Hematopoietic multipotent progenitor cell treated with erythropoietin and hydrocortisone succinate and interleukin-3 and kit ligand, for 8 days (in vitro differentiated cells): Measurements from ENCODE around the gene DNAJC25.

Experiments
- DNase-seq: peaks from one replicate; pipeline ENCODE4 v3.0.0-alpha.2; 2015

The DNAJC25 gene

DNA sequence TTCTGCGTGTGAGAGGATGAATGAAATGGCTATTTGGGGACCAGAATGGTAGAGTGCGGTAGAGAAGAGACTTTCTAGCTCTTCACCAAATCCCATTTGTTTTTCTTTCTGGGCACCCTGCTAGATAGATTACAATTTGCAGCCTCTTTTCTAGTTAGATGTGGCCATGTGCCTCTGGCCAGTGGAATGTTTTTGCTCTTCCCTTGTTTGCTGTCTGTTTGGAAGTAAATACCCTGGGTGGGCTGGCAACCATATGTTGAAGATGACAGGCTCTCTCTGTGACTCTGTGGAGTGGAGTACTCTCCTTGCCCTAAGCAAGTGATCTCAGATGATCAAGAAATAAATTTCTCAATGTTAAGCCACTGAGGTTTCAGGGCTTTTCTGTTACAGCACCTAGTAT, 43.2 kb downstream of the DNAJC25 start:
- DNase-seq: no peak

DNA sequence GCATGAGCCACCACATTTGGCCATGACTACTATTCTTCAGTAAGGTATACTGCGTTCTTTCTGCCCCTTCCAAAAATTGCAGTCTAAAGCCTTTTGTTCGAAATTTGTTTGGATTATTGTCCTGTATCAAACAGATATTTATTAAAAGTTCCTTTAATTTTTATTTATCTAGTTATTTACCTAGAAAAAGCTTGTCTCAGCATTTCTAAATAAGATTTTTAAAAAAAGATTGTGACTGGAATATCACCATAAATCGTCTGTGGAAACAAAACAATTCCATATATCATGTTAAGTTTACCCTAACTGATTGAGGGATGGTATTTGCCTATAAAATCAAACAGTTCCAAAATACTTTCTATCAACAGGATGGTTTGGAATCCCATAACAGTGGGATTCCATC, 45.0 kb downstream of the DNAJC25 start:
- no peak for DNase-seq

DNA sequence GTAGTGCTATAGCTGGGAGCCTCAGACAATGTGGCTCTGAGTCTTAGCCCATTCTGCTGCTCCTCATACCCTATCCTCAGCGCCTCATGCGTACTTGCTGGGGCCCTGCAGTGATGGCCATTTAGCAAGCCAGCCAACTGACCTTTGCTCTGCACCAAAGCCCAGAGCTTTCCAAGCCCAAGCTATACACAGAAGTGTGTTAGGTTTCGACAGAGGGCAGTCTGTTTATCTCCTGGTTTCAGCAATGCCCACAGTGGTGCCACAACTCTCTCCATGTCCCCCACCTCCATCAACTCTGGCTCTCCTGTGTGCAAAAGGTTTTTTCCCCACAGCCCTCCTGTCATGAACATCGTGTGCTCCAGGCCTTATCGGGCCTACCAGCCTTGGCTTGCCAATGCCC, 47.2 kb downstream of the DNAJC25 start:
- DNase-seq: no peak

DNA sequence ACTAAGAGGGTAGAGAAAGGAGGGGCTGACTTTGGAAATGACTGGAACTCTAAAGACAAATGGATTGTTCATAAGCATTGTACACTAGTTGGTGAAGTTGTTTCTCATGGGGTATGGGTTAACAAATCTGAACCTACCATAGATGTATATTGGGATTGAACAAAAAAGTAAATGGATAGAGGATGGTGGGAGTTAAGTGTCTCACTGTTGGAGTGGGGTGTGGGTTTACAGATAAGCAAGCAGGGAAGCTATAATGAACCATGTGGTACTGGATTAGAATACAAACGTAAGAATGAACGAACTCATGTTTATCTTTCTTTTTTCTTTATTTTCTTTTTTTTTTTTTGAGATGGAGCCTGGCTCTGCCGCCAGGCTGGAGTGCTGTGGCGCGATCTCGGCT, 48.1 kb downstream of the DNAJC25 start:
- DNase-seq: no peak

DNA sequence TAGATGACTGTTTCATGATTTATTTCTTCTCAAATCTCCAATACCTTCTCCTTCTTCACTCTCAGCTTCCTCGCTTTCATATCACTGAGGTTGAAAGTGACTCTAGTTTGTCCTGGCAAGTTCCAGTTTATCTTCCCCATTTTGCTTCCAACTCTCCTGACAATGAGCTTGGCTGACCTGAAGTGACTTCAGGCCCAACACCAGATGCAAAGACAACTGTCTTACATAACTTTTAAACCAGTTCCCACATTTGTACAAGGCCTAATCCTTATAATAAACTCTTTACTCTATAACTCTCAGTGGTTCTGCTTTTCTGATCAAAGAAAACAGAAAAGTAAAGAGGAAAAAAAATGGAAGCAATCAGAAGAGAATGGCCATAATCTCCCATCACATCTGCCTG, 52.3 kb downstream of the DNAJC25 start:
- no peak for DNase-seq

DNA sequence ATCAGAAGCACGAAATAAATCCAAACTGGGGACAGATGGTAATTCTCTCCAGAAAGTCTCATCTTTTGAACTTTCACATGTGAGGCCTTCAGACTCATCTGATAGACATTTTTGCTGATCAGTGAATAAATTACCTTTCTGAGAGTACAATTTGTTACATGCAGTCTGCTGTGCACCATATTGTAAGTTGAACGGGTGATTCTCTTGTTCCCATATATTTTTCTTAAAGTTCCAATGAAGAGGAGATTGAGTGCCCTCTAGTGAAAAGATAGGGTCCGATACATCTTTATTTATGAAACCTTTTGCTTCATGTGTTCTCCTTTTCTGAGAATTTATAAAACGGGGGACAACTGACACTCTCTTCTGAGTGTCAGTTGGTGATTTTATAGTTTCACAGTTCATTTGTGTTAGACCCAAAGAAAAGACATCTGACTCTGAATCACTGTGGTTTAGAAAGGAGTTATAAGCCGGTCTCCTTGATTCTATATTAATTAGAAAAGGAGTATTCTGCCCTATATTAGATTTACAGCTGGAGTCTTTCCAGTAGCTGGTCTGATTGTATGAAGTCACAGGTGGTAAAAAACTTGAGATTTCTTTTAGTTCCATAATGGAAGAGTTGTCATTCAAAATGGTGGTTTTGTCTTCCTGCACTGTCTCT, 60.7 kb downstream of the DNAJC25 start:
- DNase-seq: peak; percentile 71

DNA sequence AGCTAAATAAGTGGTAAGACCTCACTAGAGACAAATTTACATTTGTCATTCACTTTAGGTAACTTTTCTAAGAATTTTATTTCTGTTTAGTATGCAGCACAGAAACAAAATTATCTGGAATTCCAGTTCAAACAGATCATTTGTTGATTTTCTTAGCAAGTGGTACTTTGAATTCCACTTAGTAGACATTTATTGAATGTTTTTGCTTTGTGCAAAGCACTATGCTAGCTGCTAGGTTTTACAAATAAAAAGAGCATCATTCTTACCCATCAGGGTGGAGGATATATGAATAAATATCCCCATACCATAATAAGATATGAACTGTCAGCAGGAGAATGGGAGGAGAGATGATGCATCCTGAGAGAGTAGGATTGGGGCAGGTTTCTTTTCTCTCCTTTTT, 65.7 kb downstream of the DNAJC25 start:
- DNase-seq: no peak

DNA sequence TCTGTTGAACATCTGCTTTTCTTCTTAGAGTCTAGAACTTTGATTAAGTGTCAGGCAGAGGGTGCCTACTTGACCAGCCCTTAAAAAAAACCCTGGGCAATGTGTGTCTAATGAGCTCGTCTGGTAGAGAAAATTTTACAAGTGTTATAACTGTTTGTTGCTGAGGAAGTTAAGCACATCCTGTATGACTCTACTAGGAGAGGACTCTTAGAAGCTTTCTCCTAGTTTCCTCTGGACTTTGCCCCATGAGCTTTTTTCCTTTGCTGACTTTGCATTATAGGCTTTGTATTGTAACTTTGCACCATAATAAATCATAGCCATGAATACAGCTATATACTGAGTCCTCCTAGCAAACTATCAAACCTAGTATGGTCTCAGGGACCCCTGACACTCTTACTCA, 69.6 kb downstream of the DNAJC25 start:
- DNase-seq: no peak
